RPMI8226 (cell line): ENCODE data around the gene DIABLO.
"Not testable (repeated sequence)": the region's sequence is repeated elsewhere in the genome, so short reads cannot be mapped to it uniquely, and the experiment has no call there.

ENCODE experiments used
- DNase-seq: peaks from one replicate; pipeline ENCODE4 v3.0.0-alpha.2; 2015

DIABLO gene

DNA sequence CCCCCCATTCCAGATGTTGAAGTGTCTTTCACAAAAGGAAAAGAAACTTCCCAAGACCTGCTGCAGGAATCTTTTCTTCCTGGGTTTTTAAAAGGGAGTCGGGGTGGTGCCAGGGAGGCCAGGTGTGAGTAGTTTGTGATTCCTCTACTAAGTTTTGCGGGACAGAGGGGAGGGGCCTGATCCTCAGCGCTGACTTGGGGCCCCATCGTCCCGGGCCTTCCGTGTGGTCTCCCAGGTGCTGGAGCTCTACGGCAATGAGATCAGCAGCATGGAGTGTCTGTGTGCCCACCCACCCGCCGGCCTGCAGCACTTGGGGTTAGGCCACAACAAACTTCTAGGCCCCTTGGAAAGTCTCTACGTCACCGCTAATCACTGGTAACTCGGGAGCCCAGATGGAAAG lies 38.4 kb downstream of the DIABLO start:
- DNase-seq, result no peak

DNA sequence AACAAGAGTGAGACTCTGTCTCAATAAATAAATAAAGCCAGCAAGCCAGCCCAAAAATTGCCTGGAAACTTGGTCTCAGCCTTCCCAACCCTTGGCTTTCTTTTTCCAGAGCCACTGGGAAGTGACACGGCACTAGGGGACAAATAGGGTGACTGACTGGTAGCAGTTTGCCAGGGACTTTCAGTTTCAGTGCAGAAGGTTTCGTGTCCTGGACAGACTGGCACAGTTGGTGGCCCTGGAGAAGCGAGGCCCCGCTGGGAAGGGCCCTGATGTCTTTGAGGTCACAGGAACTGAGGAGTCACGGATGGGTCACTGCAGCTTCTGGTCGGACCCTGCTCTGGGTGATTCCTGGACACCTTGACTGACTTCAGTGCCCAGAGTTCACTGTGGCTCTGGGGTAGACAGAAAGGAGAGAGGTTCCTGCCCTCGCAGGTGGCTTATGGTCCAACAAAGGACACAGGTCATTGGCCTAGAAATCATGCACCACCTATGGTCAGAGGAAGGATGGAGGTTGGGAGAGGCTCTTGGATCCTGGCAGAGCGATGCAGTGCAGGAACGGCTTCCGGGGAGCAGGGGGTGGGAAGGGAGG lies 40.3 kb downstream of the DIABLO start:
- peak; percentile 48 for DNase-seq

DNA sequence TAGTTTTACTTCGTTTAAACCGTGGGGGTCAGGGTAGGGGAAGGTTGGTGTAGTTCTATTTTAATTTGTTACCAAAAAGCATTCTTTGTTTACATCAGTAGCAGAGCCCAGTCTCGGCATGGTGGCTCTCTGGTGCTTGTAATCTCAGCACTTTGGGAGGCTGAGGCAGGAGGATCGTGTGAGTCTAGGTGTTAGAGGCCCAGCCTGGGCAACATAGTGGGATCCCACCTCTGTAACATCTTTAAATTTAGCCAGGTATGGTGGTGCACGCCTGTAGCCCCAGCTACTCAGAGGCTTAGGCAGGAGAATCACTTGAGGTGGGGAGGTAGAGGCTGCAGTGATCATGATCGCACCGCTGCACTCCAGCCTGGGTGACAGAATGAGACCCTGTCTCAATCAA lies 40.8 kb downstream of the DIABLO start:
- DNase-seq, result no peak

DNA sequence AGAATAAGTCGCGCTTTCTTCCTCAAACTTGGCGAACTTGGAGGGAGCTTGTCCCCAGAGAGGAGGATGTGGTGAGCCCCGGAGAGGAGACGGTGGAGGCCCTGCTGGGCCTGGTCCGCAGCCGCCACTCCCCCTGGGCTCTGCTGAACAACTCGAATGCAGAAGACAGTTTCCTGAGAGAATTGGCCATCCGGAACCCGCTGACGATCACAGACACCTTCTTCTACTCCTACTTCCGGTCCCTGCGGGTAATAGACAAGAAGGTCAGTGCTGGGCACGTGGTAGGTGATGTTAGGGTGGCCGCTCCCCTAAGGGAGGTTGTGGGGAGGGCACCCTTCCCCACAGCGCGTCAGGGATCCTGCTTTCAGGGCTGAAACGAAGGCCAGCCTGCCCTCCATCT lies 41.3 kb downstream of the DIABLO start:
- DNase-seq, result no peak

DNA sequence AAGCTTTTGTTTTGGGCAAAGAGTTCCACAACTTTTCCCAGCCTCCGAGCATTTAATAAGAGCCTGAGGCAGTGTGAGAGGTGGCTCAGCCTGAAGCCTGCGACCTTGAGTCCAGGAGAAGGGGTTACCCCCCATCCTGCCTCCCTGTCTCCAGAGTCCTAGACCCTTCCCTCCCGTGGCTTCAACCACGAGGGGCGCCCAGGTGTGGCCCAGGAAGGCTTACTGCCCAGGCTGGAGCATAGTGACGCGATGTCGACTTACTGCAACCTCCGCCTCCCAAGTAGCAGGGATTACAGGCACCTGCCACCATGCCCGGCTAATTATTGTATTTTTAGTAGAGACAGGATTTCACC lies 42.3 kb downstream of the DIABLO start:
- DNase-seq, result no peak

DNA sequence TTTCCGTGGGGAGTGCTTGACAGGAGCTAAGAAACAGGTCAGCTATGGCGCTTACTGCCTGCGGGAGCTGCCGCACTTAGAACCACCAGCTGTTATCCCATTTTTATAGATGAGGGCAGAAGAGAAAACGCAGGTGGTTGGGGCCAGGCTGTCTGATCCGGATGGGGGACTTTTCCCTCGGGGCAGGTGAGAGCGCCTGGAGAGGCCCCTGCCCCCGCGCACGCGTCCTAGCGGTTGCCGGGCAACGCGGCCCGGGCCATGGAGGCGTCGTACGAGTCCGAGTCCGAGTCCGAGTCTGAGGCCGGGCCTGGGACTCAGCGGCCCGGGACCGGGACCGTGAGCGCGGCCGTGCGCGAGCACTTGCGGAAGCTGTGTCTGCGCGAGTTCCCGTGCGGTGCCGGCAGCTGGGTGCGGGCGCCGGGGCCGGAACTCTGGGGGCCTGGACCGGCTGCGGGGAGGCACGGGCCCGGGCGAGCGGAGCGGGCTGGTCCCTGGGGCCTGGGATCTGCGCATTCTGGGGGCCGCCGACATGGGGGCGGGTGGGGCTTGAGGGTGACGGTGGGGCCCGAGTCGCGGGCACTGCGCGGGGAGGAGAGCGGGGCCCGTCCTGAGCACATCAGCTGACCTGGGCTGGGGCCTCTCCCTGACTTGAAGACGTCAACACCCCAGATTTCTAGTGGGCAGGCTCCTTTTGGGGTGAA lies 42.8 kb downstream of the DIABLO start, which contains the start of gene LRRC43:
TSS of gene LRRC43 (plus strand) at position 237 of the 701 bp plus-strand sequence. CDS start at position 259, 22 bp downstream.
- no peak for DNase-seq

DNA sequence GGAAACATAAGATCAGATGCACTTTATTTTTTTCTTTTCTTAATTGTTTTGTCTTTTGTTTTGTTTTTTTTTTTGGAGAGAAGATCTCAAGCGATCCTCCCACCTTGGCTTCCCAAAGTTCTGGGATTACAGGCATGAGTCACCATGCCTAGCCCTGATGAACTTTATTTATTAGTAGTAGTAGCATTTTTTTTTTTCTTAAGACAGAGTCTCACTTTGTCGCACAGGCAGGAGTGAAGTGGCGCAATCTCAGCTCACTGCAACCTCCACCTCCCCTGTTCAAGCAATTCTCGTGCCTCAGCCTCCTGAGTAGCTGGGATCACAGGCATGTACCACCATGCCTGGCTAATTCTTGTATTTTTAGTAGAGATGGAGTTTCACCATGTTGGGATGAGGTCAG lies 49.4 kb downstream of the DIABLO start:
- DNase-seq, result not testable (repeated sequence)

DNA sequence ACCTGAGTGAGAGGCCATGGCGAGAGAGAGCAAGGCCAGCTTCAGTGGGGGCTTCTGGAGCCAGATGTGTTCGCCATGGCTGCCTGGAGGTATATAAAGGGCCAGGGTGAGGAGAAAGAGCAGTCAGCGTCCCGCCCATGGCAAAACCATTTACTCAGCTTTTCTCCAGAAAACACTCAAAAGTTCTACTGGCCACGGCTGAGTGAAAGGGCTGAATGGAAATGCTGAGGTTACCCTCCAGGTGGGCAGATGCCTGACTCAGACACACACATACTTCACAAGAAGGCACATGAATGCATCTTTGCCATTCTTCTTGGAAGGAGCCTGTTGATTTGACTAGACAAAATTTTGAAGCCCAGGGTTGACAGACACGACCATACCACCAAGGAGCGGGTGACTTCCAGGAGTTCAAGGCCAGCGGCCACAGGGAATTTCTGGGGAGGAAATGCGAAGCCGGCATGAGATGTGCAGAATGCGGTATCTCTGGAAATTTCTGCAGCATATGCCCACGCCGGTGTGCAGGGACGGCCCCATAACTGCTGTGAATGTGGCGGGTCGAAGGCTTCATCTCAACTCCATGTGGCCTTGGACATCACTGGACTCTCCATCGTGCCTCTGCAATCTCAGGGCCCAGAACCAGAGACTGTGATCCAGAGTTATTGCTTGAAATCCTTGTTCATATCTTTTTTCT lies 51.6 kb downstream of the DIABLO start, which contains the start of gene IL31:
TSS of gene IL31 (minus strand) at position 67 of the 691 bp plus-strand sequence. CDS start at position 18, 49 bp downstream.
- peak; percentile 58 for DNase-seq

DNA sequence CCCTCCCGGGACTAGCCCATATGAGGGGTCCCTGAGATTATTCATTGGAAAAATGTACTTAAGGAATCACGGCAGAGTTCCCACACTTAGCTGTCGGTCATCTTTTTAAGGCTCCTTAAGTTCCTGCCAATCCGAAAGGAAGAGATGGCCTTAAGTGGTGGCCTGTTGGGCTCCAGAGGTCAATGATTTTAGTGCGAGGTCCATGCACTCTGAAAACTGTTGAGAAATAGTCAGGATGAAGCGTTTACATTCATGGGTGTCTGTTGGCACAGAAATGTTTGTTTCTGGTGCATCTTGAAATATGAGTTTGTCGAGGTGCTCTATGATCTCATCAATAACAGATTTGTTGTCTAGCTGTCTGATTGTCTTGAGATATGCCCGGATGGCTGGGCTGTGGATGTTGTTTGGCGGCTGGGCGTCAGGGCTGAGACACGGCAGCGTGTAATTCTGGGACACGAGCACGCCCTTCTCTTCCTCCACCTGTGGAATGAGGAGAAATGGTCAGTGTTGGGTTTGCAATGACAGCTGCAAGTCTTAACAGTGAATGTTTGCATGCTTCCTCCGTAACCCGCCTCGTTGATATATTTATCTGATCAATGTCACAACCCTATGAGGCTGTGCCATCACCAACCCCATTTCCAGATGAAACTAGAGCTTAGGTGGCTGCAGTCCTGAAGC lies 53.5 kb downstream of the DIABLO start:
- no peak for DNase-seq

DNA sequence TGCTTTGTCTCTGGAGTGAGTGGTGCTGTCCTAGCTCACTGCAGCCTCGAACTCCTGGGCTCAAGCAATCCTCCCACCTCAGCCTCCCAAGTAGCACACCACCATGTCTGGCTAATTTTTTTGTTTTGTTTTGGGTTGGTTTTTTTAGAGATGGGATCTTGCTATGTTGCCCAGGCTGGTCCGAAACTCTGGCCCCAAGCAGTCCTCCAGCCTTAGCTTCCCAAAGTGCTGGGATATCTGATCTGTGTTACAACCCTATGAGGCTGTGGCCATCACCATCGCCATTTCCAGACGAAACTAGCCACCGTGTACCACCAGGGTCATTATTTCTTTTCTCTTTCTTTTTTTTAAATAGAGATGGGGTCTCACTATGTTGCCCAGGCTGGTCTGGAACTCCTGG lies 54.5 kb downstream of the DIABLO start:
- no peak for DNase-seq

DNA sequence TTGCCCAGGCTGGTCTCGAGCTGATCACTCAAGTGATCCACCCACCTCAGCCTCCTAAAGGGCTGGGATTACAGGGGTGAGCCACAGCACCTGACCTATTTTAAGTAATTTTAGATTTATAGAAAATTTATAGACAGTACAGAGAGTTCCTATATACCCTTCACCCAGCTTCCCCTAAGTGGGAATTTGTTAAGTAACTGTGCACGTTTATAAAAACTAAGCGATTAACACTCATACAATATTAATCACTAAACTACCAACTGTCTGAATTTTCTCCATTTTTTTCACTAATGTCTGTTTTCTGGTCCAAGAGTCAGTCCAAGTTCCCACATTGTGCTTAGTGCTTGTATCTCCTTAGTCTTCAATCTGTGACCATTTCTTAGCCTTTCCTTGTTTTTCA lies 57.4 kb downstream of the DIABLO start:
- DNase-seq, result no peak

DNA sequence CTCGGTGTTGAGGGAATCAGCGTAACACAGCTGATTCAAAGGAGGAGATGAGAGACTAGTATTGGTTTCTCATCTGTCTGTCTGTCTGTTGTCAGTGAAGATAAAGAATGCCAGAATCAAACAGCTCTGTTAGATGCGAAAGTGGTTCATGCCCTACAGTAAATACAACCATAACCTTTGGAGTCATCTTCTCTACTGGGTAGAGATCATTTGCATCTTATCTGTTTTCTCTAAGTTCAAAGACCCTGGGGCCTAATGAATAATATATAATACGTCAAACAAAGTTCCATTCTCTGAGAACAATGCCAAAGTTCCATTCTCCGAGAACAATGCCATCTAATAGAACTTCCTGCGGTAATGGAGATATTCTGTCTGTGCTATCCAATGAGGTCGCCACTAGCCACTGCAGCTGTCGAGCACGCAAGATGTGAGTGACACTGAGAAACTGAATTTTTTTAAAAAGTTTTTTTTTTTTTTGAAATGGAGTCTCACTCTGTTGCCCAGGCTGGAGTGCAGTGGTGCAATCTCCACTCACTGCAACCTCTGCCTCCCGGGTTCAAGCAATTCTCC lies 58.4 kb downstream of the DIABLO start:
- DNase-seq, result no peak

DNA sequence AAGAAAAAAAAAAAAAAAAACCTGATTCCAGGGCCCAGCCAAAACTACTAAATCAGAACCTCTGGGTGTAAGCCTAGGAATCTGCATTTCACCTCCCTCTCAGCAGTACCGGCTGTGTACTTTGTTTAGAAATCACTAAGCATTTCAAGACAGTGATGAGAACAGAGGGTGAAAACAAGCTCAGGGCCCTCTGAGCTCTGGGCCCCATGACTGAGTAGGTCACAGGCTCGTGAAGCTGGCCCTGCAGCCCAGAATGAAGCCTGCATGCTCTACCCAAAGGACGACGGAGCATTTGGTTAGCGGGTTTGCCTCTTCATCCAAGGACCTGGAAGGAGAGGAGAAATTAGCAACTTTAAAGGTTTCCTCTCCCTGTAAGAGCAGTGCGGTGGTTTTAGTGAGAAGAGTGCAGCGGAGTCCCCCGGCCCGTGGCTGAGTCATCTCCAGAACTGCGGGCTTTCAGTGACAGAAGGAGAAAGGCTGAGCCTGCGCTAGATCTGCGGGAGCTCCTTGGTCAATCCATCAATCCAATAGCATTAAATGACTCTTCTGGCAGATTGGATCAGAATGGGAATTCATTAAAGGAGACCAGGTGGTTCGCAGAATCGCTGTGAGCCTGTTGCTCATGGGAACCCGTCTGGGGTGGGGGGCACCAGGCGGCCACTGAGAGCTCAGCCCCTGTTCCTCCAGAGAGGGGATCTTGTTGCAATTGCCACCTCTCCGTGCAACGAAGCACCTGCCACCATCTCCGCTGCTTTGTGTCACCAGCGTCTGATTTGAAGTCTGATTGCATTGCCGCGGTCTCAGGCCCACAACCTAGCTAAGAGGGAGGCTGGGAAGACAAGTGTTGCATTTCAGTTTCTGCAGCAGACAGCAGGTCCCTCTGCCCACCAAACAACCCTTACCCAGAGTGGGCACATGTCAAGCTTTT lies 59.2 kb downstream of the DIABLO start:
- no peak for DNase-seq

DNA sequence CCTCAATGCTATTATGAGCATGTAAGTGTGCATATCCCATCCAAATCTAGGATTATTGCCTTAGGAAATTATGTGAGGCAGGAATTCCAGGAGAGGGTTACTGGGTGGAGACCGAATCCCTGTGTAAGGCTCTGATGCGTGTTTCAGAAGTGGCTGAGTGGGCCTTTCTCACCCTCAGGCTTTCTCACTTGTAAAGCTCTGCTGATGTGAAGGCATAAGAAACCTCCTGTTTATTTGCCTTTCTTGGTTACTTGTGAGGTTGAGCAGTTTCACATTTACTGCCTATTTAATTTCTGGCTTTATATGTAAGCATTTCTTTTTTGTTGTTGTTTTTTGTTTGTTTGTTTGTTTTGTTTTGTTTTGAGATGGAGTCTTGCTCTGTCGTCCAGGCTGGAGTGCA lies 62.9 kb downstream of the DIABLO start:
- DNase-seq, result no peak

DNA sequence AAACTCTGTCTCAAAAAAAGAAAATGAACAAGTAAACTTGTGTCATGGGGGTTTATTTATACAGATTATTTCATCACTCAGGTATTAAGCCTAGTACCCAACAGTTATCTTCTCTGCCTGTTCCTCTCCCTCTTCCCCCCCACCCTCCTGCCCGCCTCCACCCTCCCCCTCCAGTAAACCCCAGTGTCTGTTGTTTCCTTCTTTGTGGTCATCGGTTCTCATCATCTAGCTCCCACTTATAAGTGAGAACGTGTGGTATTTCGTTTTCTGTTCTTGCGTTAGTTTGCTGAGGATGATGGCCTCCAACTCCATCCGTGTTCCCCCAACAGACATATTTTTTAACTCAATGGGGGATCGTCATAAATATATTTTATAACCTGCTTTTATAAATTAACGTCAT lies 64.2 kb downstream of the DIABLO start:
- no peak for DNase-seq

DNA sequence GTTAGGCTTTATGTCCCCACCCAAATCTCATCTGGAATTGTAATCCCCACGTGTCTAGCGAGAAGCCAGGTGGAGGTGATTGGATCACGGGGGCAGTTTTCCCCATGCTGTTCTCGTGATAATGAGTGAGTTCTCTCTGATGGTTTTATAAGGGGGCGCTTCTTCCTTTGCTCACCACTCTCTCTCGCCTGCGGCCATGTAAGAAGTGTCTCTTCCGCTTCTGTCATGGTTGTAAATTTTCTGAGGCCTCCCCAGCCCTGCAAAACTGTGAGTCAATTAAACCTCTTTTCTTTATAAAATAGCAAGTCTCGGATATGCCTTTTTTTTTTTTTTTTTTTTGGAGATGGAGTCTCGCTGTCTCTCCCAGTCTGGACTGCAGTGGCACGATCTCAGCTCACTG lies 65.1 kb downstream of the DIABLO start:
- DNase-seq, result no peak

DNA sequence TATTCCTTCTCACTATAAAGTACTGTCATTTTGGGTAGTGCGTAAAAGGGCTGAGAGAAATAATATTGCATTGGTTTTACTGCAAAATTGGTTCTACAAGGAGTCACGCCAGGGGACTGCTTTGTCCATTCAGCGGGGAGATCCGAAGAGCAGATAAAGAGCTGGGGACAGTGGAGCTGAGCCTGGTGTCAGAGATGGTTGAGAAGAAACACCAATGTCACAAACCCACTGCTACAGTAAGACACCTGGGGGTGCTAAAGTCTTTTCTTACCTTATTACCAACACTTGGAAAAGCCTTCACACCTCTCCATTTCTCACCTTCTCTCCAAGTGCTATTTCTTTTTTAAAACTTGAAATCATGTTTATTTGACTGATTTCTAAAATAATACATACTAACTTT lies 66.0 kb downstream of the DIABLO start:
- no peak for DNase-seq

DNA sequence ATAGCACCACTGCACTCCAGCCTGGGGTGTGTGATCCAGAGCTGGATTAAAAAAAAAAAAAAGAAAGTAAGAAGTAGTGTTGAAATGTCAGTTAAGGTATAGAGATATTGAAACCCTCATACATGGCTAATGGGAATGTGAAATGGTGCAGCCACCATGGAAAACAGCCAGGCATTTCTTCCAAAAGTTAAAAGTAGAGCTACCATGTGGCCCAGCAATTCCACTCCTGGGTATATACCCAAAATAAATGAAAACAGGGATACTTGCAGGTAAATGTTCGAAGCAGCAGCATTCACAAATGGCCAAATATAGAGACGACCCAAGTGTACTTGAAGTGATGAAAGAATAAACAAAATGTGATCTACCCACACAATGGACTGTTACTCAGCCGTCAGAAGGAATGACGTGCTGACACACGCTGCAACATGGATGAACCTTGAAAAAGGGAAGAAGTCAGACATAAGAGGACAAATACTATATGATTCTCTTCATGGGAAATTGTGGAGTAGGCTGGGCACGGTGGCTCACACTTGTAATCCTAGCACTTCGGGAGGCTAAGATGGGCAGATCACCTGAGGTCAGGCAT lies 67.1 kb downstream of the DIABLO start:
- no peak for DNase-seq
